Measurements from ENCODE around the gene C2orf72.
A peak's percentile ranks its signal among the peaks of the same experiment; 100 is the strongest.
"Not testable (repeated sequence)": the region's sequence is repeated elsewhere in the genome, so short reads cannot be mapped to it uniquely, and the experiment has no call there.

C2orf72 gene

DNA sequence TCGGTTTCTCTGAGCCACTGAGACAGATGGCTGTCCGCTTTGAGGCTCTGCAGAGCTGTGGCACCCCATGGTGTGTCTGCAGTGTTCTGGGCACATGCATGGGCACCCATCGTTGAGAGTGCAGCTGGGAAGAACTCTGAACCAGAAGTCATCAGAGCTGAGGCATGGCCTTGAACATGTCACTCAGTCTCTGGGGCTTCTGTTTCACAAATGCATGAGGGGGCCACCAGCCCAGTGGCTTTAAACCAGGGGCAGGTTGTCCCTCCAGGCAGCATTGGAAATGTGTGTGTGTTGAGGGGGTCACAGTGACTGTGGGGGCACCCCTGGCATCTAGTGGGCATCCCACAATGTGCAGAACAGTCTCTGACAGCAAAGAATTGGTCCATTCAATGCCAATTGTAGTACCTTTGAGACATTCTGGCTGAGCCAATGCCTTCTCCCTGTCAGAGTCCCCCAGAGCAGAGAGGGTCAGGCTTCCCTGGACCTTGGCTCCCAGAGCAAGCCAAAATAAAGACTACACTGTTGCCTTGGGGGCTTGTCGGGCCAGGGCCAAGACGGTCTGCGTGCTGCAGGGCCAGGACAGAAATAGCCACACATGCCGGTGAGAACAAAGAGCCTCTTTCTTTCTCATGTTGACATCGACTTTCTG, 10.1 kb downstream of the C2orf72 start:
- no peak for DNase-seq

DNA sequence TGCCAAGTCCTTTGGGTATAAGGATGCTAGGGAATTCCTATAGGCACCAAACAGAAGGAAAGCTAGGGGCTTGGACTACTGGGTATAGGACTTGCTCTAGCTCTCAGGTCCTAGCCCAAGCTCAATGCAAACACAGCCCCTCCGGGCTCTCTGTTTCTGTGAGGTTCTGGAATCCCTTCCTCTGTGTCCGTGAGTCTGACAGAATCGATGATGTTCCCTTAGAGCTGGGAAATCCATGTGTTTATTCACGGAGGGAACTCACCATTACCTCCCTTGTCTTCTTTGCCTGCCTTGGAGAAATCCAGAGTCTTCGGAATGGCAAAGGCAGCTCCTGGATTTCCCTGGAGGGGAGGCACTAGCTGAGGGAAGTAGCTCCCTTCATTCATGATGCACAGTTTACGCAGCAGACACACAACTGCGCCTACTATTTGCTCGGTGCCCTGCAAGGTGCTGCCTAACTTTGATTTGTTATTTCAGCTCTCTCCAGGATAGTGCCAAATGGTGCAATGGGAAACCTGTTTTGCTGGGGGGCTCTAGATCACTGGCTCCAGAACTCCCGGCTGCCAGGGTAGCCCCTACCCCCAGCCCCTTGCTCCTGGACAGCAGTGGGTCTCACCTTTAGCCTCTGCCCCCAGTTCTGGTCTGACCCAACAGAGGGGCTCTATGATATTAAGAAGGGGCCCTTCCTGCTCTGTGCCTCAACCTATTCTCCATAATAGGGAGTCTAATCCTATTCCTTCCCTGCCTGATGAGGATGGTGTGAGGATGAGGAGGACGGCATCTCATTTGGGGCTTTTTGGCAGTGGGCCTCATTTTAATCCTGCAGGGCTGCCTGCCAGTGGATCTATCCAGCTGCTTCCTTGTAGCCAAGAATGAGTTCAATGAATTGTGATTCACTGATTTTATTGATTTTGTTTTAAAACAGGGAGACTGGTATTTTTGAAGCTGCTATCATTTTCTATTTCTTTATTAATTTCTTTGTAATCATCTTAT, 10.9 kb downstream of the C2orf72 start:
- no peak for DNase-seq

DNA sequence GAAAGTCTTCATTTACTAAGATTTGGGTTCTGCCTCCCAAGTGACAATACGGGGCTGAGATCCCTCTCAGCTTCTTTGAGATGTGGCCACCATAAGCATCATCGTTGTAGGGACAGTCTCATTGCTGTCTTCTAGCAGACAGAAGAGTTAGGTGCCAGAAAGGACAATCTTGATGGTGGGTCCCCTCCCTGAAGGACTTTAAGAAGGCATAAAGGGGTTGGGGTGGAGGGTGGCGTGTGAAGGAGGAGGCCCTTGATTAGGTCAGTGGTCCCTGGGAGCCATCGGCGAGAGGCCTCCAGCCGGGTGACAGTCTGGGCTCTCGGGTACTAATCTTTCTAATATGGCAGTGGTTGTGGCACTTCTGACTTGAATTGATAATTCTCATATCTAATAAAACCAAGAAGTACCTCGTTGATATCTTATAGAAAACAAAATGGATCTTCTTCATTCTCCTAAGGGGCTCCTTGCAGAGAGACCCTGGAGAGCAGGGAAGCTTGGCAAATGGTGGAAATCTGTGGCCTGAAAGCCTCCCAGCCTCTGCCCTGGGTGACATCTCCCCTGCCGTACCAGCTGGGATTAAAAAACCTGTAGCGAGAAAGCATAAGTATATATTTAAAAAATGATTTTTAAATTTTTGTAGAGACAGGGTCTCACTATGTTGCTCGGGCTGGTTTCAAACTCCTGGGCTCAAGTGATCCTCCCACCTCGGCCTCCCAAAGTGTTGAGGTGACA, 12.1 kb downstream of the C2orf72 start:
- no peak for DNase-seq

DNA sequence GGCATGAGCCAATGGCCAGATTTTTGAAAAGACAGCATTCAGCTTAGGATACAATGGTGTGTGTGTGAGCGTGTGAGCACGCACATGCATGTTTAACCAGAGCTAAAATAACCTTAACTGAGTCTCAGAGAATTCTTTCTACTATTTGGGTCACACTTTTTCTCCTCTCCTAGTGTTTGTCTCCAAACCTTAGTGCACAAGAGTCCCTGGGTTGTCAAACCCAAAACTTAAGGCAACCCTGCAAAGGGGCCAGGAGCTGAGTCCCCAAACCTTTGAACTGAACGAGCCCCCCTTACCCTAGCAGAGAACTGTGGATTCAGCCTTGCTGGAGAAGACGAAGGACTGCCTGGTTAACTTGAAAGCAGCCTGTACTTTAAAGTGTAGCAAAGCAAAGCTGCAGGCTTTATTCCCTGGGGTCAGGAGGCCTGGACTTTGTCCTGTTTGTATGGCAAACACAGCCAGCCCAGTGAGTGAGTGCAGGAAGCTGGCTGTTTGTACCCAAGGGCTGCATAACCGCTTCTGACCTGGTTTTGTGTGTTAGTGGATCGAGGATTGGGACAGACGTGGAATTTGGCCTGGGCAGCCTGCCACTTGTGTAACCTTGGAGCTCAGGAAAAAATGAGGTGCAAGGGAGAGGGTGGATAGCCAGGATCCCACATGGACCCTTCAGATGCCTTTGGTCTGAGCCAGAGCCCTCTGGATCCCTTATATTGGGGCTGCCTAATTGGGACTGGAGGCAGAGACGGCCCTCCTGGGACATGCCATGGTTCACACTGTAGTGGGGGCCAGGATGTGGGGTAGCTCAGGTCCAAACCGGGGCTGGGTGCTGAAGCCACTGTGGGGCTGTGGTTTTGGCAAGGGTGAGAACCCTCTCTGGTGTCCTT, 12.9 kb downstream of the C2orf72 start:
- no peak for DNase-seq

DNA sequence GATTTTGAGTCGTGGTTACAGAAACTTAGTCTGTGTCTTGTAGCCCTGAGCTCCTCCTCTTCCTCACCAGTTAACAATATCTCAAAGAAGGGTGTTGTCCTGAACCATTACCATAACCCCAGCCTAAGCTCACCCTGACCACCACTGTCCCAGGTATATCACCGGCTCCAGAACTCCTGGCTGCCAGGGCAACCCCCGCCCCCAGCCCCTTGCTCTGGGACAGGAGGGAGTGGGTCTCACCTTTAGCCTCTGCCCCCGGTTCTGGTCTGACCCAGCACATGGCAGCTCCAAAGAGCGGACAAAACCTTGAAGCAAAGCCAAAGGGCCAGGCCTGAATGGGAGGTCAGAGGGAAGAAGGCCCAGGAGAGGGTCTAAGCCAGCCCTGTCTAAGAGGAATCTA, 13.8 kb downstream of the C2orf72 start:
- DNase-seq: no peak

DNA sequence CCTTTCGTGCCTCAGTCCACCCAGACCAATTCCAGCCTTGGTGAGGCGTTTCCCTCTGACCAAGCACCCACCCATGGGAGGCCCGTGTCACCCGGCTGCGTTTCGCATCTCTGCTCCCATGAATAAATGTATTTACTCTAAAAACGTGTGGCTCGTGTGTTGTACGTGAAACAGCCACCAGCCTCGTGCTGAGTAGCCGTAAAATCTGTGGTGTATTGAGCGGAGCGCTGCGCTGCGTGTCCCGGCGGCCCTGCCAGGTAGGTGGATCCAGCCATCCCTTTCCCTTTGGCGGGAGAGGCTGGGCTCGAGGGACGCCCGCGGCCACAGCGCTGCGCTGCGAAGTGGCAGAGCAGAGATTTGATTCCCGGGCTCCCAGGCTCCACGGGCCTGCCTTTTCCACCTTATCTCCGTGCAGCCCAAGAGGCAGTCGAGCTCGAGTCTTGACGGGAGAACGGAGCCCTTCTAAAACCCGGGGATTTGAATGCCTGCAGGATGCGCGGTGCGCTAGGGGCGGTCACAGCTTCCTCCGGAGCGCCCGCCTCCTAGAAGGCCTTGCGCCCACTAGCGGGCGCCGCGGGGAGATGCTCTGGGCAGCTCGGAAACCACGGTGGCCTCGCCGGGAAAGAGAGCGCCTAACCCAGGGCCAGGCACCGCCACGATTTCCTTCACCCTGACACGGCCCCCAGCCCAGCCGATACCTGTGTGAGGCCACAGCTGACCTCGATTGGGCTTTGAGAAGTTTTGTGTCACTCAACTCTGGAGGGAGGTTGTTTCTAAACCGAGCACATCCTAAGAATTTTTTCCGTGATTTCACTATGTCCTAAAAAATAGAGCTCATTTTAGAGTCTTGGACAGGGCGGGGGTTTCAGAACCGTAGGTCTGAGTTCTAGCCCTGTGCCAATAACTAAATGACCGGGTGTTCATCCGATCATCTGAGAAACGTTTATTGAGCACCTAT, 15.4 kb downstream of the C2orf72 start:
- DNase-seq: peak; percentile 41 to 70

DNA sequence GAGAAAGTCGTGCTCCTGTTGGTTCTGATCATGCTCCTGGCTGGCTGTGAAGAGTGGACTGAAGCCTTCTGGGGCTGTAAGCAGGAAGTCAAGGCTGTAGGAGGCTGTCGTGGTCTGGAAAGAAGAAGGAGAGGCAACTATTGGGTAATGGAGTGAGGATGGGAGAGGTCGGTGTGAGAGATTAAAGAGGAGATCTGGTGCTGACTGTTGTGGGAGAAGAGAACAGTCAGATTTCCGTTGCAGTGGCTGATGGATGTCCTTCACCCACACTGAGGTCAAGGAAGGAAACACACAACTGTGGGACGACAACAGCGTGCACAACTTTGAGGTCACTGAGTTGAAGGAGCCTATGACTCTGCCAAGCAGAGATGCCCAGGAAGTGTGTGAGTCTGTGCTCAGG, 16.5 kb downstream of the C2orf72 start:
- DNase-seq: no peak

DNA sequence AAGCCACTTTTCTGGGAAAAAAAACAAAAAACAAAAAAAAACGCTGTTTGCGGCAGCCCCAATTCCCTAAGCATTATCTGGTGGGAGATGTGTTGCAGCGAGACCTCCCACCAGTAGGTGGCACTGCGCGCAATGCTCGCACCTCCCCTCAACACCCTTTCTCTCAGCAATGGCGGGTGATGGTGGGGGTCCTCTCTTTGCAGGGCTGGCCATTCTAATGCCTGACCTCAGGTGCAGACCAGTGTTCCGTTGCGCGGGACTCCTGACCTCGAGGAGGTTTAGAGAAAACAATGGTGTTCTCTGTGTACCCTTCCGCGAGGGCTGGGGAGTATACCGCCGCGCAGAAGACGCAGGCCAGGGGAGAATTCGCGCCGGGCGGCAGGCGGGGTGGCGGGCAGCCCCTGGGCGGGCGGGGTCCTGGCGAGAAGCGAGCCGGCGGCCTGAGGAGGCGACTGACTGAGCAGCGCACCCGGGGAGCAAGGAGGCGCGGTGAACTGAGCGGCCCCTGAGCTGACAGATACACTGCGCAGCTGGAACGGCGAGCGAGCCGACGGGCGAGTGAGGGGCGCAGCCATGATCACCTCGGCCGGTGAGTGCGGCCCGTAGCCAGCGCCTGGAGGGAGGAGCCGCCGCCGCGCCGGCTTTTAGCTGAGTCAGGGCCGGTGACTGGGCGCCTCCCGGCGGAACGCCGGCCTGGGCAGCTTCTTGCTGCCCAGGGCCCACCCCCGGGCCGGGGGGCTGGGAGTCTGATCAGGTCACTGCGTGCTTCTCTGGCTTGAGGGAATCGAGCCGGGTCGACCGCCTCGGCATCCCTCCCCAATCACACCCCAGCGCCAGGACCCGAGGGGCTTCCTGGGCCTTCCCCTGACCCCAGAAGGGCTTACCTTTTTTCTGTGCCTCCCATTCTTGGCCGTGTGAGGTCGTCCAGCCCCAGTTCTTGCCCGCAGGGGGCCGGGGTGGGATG, 19.4 kb downstream of the C2orf72 start, which contains the start of gene PSMD1:
PSMD1 (plus strand) TSS at position 415 of the 964 bp plus-strand sequence; CDS start at position 574, 159 bp downstream.
- DNase-seq: peak; percentile 81 to 92

DNA sequence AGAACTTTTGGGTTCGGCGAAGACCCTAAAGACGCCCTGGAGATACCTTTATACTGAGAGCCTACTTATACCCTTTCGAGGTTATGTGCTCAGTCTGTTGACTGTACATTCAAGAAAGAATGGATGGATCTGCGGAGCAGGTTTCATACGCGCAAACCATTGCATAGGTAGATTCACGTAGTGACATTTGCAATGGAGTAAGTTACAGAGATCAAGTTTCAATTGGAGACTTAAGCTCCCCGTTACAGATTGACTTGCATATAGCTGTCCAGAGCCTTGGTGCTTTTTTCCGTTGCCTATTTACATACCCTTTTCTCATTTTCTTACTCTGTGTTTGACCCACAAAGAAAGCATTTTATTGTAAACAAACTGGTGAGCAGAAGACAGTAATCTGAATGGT, 20.3 kb downstream of the C2orf72 start:
- DNase-seq: no peak

DNA sequence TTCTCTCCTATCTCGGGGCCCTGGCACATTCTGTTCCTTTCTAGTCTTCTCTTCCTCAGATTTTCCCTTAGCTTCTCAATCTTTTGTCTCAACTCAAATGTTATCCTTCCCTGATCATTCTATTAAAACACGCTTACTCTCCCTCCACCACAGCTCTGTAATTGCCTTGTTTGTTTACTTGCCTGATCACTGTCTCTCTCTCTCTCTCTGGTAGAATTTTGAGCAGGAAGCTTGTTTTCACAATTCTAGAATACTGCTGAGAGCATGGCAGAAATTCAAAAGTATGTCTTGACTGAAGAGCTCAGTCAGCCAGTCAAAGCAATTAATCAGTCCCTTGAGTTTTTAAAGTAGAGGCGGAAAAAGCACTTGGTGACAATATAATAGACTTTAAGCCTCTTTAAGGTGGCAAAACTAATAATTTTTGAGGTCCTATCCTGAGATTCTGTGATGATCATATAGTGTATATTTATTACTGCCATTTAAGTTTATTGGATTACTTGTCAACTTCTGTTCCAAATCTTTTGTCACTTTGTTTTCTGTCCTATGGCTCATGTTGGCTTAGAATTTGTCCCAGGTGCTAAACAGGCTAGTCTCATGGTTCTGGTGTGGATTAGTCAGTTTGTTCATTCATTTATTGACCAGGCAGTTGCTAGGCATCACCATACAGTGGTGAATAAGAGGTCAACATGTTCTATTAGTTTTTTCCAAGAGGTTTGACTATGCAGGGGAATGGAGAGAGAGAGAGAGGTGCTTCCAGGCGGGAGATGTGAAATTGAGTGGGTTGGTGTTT, 21.6 kb downstream of the C2orf72 start:
- DNase-seq: no peak

DNA sequence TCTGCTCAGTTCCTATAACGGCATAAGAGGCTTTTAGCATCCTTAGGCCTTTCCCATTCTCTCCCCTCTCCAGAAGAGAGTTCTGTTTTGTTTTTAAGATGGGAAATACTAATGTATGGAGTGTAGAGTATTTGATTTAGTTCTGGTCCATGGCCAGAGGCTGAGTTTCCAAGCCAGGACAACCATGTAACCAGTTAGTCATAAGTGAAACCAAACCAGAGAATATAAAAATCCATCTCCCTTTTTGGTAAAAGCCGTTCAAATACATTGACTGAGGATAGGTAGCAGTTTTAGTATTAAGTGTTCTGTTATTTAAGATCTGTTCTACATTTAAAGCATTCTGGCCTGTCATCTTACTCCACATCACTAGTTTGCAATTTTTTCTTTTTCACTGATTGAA, 22.4 kb downstream of the C2orf72 start:
- no peak for DNase-seq

DNA sequence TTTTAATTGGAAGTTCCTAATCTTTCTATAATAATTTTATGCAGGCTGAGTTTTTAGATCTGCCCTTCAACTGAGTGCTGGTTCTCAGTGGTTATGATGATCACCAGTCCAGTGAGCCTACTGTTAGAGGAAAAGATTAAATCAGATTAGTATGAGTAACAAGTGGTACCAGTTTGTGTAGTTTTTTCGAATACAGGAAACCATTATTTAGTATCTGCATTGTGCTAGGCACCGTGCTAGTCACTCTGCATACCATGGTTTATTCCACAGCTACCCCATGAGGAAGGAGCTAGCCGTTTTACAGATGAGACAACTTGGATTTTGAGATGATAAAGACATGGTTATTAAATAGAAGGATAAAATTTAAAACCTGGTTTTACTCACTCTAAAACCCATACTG, 25.5 kb downstream of the C2orf72 start:
- DNase-seq: no peak

DNA sequence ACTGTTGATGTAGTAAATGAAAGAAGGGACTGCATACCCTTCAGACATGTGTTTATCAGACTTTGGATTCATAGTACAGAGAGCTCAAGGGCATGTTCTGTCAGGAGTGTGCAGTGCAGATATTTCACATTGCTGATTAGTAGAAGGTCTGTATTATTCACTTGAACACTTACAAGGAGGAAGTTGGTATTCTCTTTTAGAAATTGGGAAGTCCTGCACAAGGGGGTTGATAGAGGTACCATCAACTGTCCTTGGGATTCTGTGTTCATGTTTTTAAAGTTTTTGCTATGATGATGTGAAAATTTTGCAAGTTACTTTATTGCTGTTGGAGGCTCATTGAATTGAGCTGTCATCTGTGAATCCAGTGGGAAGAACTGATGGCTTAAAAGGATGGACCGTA, 26.0 kb downstream of the C2orf72 start:
- peak in 1 of 2 donors; percentile 3 for DNase-seq

DNA sequence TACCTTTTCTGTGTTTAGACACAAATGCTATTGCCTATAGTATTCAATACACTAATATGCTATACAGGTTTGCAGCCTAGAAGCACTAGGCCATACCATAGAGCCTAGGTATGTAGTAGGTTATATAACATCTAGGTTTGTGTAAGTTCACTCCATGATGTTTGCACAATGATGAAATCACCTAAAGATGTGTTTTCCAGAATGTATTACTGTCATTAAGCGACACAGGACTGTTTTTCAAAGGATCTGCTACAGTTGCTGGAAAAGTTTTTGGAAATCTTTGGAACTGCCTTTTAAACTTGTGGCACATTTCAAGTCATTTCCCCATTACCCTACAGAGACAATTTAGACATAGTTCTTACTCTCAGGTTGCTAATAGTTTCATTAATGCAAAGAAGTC, 28.6 kb downstream of the C2orf72 start:
- DNase-seq: no peak

DNA sequence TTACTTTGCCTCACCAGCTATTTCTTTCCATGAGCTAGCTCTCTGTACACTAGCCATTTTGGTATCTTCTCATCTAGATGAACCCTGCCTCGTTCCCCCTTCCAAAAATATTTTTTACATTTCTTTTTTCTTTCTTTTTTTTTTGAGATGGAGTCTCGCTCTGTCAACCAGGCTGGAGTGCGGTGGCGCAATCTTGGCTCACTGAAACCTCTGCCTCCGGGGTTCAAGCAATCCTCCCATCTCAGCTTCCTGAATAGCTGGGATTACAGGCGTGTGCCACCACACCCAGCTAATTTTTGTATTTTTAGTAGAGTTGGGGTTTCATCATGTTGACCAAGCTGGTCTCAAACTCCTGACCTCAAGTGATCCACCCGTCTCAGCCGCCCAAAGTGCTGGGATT, 30.2 kb downstream of the C2orf72 start:
- DNase-seq: not testable (repeated sequence)

DNA sequence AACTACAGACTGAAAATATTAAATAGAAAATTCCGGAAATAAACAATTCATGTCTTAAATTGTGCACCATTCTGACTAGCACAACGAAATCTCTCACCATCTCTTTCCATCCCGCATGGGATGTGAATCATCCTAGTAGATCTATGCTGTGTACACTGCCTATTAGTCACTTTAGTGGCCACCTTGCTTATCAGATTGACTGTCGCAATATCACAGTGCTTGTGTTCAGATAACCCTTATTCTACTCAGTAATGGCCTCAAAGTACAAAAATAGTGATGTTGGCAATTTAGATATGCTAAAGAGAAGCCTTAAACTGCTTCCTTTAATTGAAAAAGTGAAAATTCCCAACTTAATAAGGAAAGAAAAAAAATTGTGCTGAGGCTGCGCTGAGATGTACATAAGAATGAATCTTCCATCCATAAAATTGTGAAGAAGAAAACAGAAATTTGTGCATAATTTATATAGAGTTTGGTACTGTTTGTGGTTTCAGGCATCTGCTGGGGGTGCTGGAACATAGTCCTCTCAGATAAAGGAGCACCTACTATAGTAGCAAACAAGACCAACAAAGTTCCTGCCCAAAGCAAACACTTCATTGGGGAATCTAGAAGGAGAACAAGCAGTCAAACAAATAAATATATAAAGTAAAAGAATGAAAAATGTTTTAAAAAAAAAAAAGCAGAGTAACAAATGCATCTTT, 31.4 kb downstream of the C2orf72 start:
- no peak for DNase-seq

DNA sequence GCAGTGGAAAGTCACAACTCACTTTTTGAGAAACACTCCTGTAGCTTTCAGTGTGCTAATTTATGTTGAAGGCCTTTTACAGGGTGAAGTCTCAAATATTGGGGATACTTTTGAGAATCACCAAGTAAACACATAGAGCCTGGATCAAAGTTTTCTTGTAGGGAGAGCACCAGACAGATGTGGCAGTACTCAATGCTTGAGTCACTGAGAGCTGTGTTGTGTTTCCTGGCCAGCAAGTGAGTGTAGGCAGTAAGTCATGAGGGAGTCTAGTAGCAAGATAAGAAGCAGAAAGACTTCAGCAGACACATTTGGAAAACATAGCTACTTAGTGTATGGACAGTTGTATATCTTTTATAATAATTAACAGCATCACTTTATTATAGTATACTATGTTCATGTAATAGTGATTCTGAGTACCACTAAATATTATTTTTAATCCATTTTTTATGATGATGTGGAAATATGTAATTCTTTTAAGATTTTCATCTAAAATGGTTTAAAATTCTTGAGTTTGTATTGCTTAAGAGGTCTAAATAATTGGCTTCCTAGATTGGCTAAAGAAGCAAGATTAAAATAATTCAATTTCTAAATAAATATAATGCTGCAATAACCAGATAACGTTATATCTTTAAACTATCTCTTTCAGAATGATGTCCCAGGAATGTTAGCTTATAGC, 32.2 kb downstream of the C2orf72 start:
- no peak for DNase-seq

DNA sequence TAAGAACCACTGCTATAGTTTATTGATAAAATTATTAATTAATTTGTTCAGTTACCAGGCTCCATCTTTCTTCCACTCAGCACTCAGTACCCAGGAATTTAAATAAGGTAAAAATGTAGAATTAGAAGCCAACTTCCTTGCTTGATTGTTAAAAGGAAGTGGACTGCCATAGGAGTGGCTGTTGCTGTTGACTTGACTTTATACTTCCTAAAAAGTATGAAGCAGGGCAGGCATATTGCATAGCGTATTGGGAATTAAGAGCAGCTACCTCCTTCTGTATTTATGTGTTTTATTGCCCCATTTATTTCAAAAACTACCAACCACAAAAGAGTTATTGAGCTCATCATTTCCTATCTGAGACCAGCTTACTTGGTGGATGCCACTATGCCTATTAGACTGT, 47.2 kb downstream of the C2orf72 start:
- no peak for DNase-seq
